Jurkat, Clone E6-1 (cell line): ENCODE results near the gene PAQR5.

Experiments
- DNase-seq: peaks from one replicate; pipeline ENCODE4 v3.0.0-alpha.2; 2011; ENCODE audit warnings: low read depth, low spot score
- H3K4me3 ChIP-seq: 2 replicates; pipeline ENCODE4 v1.5.1; 2011; ENCODE audit warnings: mild to moderate bottlenecking, low read length, control low read depth, moderate library complexity

PAQR5 gene

DNA sequence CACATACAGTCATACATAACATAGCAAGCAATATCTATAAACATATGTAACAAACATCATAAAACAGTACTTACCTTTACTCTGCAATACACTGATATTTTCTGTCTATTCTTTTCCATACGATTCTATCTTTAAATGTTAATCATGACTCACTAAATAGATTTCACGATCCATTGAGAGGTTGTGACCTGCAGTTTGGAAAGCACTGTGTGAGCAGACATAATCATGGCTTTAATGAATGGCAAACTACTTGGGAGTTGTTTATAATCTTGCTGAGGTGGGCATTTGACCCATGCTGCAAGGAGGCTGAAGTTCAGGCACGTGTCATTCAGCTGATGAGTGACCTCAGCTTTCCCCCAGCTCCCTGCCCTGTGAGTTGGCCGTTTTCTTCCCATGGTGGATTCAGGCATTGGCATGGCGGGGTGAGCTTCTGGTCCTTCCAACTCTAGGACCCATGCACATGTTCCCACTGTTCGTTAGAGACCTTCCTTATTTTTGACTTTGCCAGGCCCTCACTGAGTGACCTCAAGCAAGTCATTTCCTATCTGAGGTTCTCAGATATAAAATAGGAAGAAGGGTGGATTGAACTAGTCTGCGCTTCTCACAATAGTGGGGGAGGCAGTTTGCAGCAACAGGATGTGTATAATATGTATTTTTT, 41.7 kb downstream of the PAQR5 start:
- DNase-seq: no peak
- no peak overlapping the region for H3K4me3 ChIP-seq

DNA sequence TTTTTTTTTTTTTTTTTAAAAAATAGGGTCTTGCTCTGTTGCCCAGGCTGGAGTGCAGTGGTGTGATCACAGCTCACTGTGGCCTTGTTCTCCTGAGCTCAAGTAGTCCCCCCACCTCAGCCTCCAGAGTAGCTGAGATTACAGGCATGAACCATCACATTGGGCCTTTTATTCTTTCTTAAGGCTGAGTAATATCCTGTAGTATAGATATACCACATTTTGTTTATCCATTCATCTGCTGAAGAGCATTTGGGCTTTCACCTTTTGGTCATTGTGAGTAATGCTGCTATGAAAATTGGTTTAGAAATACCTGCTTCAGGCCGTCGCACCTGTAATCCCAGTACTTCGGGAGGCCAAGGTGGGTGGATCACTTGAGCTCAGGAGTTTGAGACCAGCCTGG, 42.6 kb downstream of the PAQR5 start:
- no peak overlapping the region for H3K4me3 ChIP-seq
- no peak for DNase-seq

DNA sequence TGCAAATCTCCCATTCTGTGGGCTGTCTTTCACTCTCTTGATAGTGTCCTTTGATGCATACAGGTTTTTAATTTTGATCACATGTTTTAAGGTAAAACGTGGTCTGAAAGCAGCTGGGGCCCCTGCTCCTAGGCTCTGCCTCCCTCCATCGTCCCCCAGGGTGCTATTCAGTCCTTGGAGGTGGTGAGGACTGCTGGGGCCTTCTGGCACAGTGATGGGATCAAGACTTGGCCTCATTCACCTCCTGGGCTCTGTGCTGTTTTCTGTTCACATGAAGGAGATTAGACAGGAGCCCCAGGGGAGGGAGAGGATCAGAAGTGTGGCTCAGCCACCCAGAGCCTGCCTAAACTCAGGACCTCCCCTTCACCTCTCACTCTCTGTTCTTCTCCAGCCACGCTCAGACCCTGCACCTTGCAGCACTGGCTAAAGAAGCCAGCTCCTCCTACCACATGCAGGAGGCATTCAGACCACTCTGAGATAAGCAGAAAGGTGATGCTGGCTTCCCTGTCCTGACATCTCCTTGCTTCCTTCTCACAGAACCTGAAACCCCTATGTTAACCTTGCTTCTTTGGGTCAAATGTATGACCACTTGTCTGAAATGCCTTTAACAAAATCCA, 43.9 kb downstream of the PAQR5 start:
- no peak for DNase-seq
- no peak overlapping the region for H3K4me3 ChIP-seq

DNA sequence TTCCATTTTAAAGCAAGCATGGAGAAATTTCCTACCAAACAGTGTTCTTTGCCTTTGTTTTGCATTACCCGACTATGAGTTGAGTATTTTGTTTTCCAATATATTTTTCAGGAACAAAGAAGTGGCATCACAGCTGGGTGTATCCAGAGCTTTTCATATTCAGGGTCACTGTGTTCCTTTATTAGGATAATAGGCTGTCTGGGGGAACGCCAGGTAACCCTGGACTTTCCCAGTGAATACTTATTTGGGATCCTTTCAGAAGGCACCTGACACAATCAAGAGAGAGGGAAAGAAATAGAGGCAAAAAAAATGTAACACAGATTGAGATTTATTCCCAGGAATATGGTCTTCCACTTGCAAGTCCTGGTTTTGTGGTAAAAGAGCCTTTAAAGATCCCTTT, 44.4 kb downstream of the PAQR5 start:
- DNase-seq: no peak
- H3K4me3 ChIP-seq: no peak overlapping the region

DNA sequence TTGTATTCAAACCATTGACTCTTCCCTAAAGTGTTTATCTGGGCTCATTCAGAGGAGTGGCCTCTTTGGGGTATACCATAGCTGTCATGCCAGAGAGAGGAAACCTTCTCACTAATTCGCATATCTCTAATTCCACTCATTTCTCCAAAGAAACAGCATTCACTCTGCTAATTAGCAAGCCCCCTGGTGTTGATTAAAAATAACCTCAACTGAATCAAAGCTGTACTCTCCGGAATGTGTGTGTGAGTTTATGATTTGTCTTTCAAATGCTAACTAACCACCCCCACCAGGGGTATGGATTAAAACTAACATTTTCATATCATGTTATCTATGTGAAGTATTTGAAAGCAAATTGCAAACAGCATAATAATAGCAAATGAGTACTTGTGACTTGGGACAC, 45.5 kb downstream of the PAQR5 start:
- H3K4me3 ChIP-seq: no peak overlapping the region
- DNase-seq: no peak

DNA sequence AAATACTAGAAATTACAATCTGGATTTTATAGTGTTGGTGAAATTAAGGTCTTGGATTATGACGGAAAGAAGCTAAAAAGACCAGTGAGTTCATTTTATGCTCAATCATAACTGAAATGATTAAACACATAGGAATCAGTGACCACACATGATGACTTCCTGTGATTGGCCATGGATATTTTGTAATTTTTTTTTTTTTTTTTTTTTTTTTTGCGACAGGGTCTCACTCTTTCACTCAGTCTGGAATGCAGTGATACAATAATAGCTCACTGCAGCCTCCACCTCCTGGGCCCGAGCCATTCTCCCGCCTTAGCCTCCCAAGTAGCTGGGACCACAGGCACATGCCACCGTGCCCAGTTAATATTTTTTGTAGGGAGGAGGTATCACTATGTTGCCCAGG, 47.4 kb downstream of the PAQR5 start:
- DNase-seq: no peak
- H3K4me3 ChIP-seq: no peak overlapping the region

DNA sequence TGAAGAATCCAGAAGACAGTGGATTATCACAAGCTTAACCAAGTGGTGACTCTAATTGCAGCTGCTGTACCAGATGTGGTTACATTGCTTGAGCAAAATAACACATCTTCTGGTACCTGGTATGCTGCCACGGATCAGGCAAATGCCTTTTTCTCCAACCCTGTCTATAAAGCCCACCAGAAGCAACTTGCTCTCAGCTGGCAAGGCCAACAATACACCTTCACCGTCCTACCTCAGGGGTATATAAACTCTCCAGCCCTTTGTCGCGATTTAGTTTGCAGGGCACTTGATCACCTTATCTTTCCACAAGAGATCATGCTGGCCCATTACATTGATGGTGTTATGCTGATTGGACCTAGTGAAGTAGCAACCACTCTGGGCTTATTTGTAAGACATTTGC, 52.6 kb downstream of the PAQR5 start:
- DNase-seq: no peak
- no peak overlapping the region for H3K4me3 ChIP-seq

DNA sequence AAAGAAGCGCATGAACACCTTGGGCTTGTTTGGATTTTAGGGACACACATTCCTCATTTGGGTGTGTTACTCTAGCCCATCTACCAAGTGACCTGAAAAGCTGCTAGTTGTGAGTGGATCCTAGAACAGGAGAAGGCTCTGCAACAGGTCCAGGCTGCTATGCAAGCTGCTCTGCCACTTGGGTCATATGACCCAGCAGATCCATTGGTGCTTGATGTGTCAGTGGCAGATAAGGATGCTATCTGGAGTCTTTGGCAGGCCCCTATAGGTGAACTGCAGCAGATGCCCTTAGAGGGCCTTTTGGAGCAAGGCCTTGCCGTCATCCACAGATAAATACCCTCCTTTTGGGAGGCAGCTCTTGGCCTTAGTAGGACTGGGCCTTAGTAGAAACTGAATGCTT, 53.2 kb downstream of the PAQR5 start:
- no peak overlapping the region for H3K4me3 ChIP-seq
- no peak for DNase-seq

DNA sequence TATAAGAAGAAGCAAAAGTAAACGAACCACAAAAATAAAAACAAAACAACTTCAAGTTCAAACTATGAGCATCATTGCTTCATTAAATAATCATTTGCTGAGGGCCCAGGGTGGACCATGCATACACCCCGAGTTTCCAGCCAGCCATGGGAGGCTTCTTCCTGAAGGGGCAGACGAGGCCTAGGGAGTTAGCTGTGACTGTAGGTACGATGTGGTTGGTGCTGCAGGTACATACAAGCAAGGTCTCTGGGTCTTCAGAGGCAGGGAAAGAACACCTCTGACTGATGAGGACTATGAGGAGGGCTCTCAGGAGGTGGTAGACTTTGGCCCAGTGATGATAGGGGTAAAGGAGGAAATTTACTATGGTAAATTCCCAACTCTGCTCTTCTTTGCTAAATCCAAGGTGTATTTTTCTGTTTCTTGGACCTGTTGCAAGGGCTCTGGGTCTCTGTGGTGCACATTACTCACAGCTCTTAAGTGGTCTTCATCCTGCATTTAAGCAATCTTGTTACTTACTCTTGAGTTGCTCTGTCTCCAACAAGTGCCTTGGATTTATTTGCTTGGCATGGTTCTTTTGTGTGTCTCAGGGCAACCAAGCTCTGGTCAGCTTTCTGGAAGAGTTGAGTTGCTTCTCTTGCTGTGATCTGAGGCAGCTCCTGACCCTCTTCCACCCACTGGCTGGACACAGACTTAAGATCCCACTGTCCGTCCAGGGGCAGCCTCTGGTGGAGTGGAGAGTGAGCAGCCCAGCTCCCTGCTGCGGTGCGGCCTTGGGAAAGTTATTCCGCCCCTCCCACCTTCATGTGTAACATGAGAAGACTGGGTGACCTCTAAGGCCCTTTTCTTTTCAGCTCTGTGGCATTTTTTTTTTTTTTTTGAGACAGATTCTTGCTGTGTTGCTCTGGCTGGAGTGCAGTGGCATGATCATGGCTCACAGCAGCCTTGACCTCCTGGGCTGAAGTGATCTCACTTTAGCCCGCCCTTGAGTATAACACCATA, 59.4 kb downstream of the PAQR5 start:
- no peak for DNase-seq
- H3K4me3 ChIP-seq: no peak overlapping the region

DNA sequence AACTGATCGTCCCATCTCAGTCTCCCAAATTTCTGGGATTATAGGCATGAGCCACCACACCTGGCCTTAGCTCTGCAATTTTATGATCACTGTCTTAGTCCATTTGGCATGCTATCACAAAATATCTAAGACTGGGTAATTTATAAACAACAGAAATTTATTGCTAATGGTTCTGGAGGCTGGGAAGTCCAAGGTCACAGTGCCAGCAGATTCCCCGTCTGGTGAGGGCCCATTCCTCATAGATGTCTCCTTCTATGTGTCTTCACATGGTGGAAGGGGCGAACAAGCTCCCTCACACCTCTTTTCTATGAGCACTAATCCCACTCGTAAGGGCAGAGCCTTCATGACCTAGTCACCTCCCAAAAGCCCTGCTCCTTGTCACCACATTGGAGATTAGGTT, 60.1 kb downstream of the PAQR5 start:
- no peak for DNase-seq
- H3K4me3 ChIP-seq: no peak overlapping the region

DNA sequence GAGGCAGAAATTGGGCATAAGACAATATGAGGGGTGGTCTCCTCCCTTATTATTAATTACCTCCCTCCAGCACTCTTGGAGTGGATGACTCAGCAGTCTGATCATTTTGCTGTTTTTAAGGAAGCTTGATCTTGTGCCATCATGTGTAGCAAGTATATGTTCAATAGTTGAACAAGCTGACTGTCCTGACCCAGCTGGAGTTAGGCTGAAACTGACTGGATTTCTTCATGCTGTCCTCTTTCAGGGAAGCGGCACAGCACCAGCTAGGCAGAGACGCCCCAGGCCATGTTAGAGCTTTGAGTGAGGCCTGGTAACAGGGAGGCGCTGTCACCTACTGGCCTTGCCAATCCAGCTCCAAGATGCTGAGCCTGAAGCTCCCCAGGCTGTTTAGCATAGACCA, 61.0 kb downstream of the PAQR5 start:
- DNase-seq: no peak
- H3K4me3 ChIP-seq: no peak overlapping the region

DNA sequence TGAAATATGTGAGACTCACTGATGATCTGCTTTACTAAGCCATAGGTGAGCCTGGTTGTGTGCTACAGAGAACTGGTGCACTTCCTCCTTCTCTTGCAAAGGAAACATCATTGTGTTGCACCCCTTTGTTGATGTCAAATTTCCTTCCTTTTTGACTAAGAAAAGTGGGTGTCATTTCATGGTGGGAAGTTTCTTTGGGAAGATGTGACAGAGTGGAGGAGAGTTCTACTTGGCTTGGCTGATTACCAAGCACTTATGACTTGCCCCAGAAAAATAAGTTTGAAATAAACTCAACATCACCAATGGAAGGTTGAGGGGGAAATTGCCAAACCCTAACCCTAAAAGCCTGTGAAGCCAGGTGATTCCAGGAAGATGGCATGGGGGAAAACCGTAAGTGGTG, 61.9 kb downstream of the PAQR5 start:
- no peak for DNase-seq
- no peak overlapping the region for H3K4me3 ChIP-seq

DNA sequence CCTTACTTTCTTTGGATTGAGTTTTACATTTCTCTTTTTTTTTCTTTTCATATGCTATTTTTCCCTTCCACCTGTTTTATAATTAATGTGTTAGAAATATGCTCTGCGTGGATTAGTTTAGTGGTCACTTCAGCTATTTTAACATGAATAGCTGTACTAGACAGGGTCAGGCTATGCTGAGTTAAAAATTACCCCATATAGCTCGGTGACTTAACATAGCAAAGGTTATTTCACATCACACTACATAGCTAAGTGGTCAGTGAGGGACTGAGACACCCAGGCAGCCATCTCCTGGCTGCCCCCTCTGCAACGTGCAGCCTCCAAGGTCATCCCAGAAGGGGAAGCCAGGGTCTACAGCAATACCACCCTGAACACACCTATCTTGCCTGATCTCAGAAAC, 68.5 kb downstream of the PAQR5 start:
- no peak for DNase-seq
- no peak overlapping the region for H3K4me3 ChIP-seq

DNA sequence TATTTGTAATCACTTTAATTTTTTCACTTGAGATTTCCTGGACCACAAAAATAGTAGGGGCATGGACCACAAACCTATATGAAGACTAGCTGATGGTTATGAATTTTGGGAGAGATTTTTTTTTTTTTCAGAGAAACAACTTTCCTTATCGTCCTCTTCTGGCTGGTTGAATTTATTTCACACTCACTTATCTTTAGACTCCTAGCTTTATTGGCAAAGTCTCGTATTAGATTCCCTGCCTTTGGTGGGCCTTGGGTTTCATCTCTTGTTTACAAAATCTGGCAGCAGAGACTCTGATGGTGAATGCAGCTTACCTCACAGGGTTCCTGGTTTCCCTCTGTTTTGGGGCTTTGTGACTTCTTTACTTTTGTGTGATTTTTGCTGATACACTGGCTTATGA, 70.9 kb downstream of the PAQR5 start:
- DNase-seq: no peak
- no peak overlapping the region for H3K4me3 ChIP-seq

DNA sequence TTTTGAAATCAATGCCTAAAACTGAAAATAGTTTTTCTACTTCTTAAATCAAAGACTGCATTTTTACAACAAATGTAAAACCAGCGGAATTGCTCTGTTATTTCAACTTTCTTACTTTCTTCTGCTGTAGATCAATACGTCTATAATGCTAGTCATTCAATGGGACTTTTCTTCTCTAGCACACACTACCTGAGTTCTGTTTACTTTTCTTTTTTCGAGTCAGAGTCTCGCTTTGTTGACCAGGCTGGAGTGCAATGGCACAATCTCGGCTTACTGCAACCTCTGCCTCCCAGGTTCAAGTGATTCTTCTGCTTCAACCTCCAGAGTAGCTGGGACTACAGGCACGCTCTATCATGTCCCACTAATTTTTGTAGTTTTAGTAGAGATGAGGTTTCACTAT, 74.7 kb downstream of the PAQR5 start:
- no peak overlapping the region for H3K4me3 ChIP-seq
- DNase-seq: no peak

DNA sequence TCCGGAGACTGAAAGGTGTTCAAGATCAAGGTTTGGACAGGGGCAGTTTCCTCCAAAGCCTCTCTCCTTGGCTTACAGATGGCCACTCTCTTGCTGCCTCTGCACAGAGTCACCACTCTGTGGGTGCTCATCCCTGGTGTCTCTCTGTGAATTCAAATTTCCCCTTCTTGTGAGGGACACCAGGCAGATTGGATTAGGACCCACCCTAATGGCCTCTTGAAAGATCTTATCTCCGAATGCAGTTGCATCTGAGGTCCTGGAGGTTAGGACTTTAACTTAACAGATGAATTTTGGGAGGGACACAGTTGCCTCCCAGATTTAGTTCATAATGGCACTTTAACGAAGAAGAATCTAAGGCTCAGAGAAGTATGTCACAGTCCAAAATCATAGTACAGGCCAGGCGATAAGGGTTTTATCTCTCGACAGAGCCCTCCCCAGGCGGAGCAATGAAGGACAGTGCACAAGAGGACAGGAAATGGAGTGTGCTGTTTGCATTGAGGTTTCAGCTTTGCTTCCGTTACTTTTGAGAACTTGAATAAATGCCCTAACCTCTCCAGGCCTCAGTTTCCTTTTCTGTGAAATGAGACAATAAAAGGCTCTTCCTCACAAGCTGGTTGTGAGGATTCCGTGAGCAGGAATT, 76.6 kb downstream of the PAQR5 start:
- no peak for DNase-seq
- H3K4me3 ChIP-seq: no peak overlapping the region

DNA sequence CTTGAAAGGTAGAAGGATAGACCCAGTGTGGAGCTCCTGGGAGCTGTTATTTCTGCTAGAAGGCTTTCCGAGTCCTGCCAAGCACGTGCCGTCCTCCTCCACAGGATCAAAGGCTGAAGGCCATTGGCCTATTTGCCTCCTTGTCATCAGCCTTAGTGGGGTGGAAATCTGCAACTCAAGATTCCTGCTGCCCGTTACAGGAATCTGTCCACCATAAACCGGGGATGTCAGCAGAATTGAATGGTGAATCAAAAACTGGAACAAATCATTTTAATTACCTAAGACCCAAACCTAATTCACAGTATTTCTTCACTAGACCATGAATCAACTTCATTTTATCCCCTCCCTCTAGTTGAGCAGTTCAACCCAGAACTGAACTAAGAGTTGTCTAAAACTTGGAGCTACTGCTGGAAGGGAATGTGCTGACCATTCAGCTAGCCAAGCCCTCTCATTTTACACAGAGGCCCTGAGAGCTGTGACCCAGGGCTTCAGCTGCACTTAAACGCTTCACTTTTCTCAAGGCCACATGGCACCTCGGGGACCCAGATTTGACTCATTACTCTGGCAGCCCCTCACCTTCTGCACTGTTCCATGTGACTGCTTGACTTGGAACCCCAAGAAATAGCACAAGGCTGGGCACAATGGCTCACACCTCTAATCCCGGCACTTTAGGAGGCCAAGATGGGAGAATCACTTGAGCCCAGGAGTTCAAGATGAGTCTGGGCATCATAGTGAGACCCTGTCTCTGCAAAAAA, 78.7 kb downstream of the PAQR5 start:
- no peak overlapping the region for H3K4me3 ChIP-seq
- DNase-seq: no peak

DNA sequence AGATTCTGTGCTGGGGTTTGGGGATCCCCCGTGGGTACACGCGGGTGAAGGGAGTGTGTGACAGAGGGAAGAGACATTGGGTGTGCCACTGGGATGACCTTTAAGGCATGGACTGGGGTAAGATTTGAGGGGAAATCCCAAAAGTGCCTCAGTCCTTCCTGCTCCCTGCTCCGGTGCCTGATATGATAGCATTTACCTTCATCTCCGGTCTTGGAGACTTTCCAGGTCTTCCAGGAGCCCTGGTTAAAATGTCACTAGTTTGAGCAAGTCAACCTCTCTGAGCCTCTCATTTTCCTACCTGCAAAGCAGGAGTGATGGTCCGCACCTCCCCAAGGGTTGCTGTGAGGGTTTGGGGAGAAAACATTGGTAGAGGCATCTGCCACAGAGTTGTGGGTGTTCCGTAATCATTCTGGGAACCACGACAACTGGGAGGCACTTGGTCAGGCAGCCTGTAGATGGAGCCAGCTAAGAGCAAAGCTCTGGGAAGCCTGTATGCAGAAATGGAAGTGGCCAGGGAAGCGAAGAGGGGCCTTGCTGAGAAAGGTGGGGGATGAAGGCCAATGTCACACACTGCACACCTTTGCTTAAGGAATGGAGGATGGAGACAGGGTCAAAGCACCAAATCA, 81.5 kb downstream of the PAQR5 start:
- H3K4me3 ChIP-seq: no peak overlapping the region
- DNase-seq: no peak

DNA sequence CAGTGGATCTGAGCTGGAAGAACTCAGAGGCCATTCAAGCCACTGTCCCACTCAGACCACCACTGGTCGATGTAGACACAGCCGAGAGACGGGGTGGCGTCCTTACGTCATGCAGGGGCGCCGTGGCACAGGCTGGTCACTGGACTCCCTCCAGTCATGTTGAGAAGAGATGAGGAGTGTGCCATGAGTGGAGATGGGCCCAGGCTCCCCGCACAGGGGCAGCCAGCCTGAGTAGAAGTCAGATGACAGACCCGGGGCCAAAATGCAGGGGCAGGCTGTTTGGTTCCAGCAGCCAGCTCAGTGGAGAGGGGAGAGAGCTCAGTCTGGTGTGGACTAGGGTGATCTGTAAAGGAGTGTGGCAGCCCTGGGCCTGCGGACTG, 82.0 kb downstream of the PAQR5 start:
- DNase-seq: no peak
- H3K4me3 ChIP-seq: no peak overlapping the region
